Ishikawa (cell line): ENCODE measurements around the gene EXOC4.

Experiments used
- CEBPB ChIP-seq: IDR thresholded peaks from 2 replicates; pipeline ENCODE4 v1.6.1; 2012
- CREB1 ChIP-seq: IDR thresholded peaks from 2 replicates; pipeline ENCODE4 v1.6.1; 2012; ENCODE audit warnings: low read depth
- EGR1 ChIP-seq: IDR thresholded peaks from 2 replicates; pipeline ENCODE4 v1.6.1; 2012
- EP300 ChIP-seq: IDR thresholded peaks from 2 replicates; pipeline ENCODE4 v1.6.1; 2012; ENCODE audit warnings: borderline replicate concordance
- FOXM1 ChIP-seq: IDR thresholded peaks from 2 replicates; pipeline ENCODE4 v1.6.1; 2012; ENCODE audit warnings: low read depth, borderline replicate concordance
- NFIC ChIP-seq: IDR thresholded peaks from 2 replicates; pipeline ENCODE4 v1.6.1; 2012
- RAD21 ChIP-seq: IDR thresholded peaks from 2 replicates; pipeline ENCODE4 v1.6.1; 2012; ENCODE audit warnings: low read depth
- TAF1 ChIP-seq: IDR thresholded peaks from 2 replicates; pipeline ENCODE4 v1.6.1; 2012; ENCODE audit warnings: low read depth, mild to moderate bottlenecking
- TCF12 ChIP-seq: IDR thresholded peaks from 2 replicates; pipeline ENCODE4 v1.6.1; 2012; ENCODE audit warnings: low read depth
- TEAD4 ChIP-seq: IDR thresholded peaks from 2 replicates; pipeline ENCODE4 v1.6.1; 2012
- YY1 ChIP-seq: IDR thresholded peaks from 2 replicates; pipeline ENCODE4 v1.6.1; 2012; ENCODE audit warnings: low read depth
- ZBTB7A ChIP-seq: IDR thresholded peaks from 2 replicates; pipeline ENCODE4 v1.6.1; 2012; ENCODE audit warnings: low read depth
- TF ChIP-seq, protein P1 (sequence below): IDR thresholded peaks from 2 replicates; pipeline ENCODE4 v1.6.1; 2012; ENCODE audit warnings: low read depth, mild to moderate bottlenecking
- TF ChIP-seq, protein P2 (sequence below): IDR thresholded peaks from 2 replicates; pipeline ENCODE4 v1.6.1; 2012
- TF ChIP-seq, protein P3 (sequence below): IDR thresholded peaks from 2 replicates; pipeline ENCODE4 v1.6.1; 2012

EXOC4 gene

DNA sequence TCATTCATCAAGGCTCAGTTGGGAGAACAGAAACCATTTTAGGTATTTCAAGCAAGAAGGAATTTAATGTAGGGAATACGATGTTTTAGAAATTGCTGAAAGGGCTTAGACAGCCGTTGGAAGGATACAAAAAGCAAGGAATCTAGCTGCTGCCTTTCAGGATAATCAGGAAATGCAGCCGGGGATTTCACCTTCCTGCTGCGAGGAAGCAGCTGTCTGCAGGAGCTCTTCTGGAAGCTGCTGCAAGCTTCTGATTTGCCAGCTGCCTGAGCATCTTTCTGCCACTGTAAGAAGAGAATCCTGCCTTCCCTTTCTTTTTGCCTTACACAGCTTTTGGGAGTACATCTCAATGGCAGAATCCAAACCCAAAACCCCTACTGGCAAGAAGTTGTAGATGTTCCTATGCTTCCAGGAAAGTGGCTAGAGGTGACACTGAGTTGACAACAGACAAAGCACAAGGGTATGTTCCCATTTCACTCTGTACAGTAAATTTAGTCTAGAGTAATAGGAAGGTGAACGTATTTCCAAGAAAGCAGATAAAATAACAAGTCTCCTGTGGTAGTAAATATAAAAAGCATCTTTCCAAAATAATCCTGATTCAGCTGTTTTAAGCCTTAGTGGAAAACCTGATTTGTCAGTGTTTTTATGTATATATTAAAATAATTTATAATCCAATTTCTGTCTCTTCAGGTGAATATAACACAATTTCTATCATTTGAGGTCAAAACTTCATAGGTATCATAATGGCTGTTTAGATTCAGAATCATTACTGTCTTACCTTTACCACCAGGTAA, 725.8 kb downstream of the EXOC4 start:
- no peak for TF ChIP-seq TCF12
- no peak for TF ChIP-seq RAD21
- TF ChIP-seq EGR1, result no peak
- TF ChIP-seq EP300, result no peak
- no peak for TF ChIP-seq CEBPB
- TF ChIP-seq, protein P1, sequence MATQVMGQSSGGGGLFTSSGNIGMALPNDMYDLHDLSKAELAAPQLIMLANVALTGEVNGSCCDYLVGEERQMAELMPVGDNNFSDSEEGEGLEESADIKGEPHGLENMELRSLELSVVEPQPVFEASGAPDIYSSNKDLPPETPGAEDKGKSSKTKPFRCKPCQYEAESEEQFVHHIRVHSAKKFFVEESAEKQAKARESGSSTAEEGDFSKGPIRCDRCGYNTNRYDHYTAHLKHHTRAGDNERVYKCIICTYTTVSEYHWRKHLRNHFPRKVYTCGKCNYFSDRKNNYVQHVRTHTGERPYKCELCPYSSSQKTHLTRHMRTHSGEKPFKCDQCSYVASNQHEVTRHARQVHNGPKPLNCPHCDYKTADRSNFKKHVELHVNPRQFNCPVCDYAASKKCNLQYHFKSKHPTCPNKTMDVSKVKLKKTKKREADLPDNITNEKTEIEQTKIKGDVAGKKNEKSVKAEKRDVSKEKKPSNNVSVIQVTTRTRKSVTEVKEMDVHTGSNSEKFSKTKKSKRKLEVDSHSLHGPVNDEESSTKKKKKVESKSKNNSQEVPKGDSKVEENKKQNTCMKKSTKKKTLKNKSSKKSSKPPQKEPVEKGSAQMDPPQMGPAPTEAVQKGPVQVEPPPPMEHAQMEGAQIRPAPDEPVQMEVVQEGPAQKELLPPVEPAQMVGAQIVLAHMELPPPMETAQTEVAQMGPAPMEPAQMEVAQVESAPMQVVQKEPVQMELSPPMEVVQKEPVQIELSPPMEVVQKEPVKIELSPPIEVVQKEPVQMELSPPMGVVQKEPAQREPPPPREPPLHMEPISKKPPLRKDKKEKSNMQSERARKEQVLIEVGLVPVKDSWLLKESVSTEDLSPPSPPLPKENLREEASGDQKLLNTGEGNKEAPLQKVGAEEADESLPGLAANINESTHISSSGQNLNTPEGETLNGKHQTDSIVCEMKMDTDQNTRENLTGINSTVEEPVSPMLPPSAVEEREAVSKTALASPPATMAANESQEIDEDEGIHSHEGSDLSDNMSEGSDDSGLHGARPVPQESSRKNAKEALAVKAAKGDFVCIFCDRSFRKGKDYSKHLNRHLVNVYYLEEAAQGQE, result no peak
- no peak for TF ChIP-seq ZBTB7A
- TF ChIP-seq FOXM1, result no peak
- TF ChIP-seq CREB1, result no peak
- TF ChIP-seq, protein P2, sequence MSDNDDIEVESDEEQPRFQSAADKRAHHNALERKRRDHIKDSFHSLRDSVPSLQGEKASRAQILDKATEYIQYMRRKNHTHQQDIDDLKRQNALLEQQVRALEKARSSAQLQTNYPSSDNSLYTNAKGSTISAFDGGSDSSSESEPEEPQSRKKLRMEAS, result no peak
- TF ChIP-seq TAF1, result no peak
- no peak for TF ChIP-seq NFIC
- no peak for TF ChIP-seq TEAD4
- TF ChIP-seq, protein P3, sequence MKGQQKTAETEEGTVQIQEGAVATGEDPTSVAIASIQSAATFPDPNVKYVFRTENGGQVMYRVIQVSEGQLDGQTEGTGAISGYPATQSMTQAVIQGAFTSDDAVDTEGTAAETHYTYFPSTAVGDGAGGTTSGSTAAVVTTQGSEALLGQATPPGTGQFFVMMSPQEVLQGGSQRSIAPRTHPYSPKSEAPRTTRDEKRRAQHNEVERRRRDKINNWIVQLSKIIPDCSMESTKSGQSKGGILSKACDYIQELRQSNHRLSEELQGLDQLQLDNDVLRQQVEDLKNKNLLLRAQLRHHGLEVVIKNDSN, result no peak
- no peak for TF ChIP-seq YY1

GRCh38 chr7:133980804-133981203, 727.9 kb downstream of the EXOC4 start:
- TF ChIP-seq, protein P2, result no peak
- no peak for TF ChIP-seq TCF12
- TF ChIP-seq CREB1, result no peak
- TF ChIP-seq, protein P3, result no peak
- no peak for TF ChIP-seq CEBPB
- TF ChIP-seq, protein P1, result no peak
- no peak for TF ChIP-seq YY1
- no peak for TF ChIP-seq ZBTB7A
- no peak for TF ChIP-seq RAD21
- no peak for TF ChIP-seq NFIC
- TF ChIP-seq TAF1, result no peak
- TF ChIP-seq TEAD4, result no peak
- no peak for TF ChIP-seq EGR1
- no peak for TF ChIP-seq EP300
- TF ChIP-seq FOXM1, result no peak

DNA sequence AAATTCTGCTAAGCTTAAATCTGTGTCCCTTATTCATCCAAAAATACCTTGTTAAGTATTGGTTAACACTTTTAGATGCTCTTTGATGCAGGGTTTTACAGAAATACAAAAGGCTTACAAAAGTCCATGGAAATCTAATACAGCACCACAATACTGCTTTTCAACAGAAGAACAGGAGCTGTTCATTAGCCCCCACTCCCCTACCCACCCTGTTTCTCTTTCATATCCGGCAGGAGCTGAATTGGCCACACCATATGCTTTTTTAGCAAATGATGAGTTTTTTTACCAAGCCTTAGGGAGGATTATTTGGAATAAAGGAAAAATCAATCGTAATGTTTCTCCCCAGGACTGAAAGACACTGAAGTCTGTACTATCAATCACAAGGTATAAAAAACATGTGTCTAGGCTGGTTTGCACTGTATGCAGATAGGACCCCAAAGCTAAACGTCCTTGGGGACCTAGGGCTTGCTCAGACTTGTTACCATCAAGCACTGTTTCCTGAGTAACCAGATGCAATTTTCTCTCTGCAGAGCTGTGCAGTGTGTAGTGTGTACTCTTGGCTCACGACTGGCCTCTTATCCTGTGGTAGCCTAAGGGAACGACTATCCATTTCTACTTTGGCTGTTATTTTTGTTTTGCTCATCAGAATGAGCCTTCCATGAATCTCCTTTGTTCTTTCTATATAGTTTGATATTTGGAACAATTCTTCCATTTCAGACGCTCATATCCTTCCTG, 731.0 kb downstream of the EXOC4 start:
- no peak for TF ChIP-seq ZBTB7A

DNA sequence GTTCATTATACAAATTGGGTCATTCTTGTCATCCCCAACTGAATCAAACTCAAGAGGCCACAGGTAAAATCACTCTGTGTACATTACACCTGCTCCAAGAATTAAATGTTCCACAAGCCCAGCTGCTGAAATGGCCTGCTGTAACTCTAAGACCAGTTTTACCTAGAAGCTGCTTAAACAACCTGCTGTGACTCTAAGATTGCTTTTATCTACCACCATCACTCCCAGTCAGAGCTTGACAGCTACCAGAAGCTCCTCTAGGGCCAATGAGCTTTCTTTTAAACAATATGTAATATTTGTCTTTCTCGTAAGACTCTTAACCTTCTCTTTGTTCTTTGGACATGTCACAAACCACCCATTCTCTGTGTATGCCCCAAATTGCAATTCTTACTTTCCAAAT, 732.4 kb downstream of the EXOC4 start:
- TF ChIP-seq CEBPB (no peak), EP300 (no peak), TEAD4 (no peak), FOXM1 (no peak), CREB1 (no peak), YY1 (no peak), TAF1 (no peak), NFIC (no peak), RAD21 (no peak)
- TF ChIP-seq, protein P1, result no peak
- TF ChIP-seq, protein P2, result no peak
